ENCODE results near the gene NDUFA13. TPM values are rescaled to one million over a fixed set of nuclear protein-coding genes. Genes with fewer than 3 reads are reported as not detected.

The NDUFA13 gene
- total RNA-seq, 1 experiment from 2014 or later, result 339 TPM

- no peak for TF ChIP-seq CTCF (IDR thresholded peaks at IDR 0.05 in 2 of 3, conservative IDR thresholded peaks at IDR 0.05 in 1 of 3; ENCODE audit: borderline replicate concordance in 1 of 3, insufficient read depth in 1 of 3, low read depth in 2 of 3, low read length in 2 of 3)
- TF ChIP-seq ZNF274 (IDR thresholded peaks at IDR 0.05; ENCODE audit: low read depth, low read length), result no peak
- no peak for TF ChIP-seq MAX (IDR thresholded peaks at IDR 0.05)
- no peak for TF ChIP-seq ZFX (IDR thresholded peaks at IDR 0.05)
- TF ChIP-seq TCF7L2 (IDR thresholded peaks at IDR 0.05; ENCODE audit: borderline replicate concordance, extremely low read depth, insufficient read depth, insufficient read length), result no peak
- no peak for TF ChIP-seq ATF3 (IDR thresholded peaks at IDR 0.05)
- TF ChIP-seq FOSL1 (IDR thresholded peaks at IDR 0.05; ENCODE audit: low read depth), result no peak
- no peak for TF ChIP-seq CBX3 (IDR thresholded peaks at IDR 0.05; ENCODE audit: low read depth)
- TF ChIP-seq ELF1 (IDR thresholded peaks at IDR 0.05; ENCODE audit: borderline replicate concordance, low read depth), result no peak
- no peak for TF ChIP-seq EGR1 (IDR thresholded peaks at IDR 0.05; ENCODE audit: low read depth)
- TF ChIP-seq REST (IDR thresholded peaks at IDR 0.05; ENCODE audit: low read depth), result no peak
- no peak for TF ChIP-seq ZBTB33 (IDR thresholded peaks at IDR 0.05; ENCODE audit: extremely low read depth, insufficient replicate concordance, low read length)
- no peak for TF ChIP-seq EZH2 (IDR thresholded peaks at IDR 0.05)
- TF ChIP-seq RAD21 (IDR thresholded peaks at IDR 0.05; ENCODE audit: low read depth), result no peak
- TF ChIP-seq EZH2phosphoT487 (IDR thresholded peaks at IDR 0.05; ENCODE audit: borderline replicate concordance), result no peak
- no peak for TF ChIP-seq SIN3A (IDR thresholded peaks at IDR 0.05; ENCODE audit: low read depth)
- no peak for TF ChIP-seq YY1 (IDR thresholded peaks at IDR 0.05; ENCODE audit: extremely low read depth, insufficient replicate concordance, low read depth, low read length)
- Histone ChIP-seq H3K27me3 (ENCODE audit: insufficient read depth, low read length) (no peaks in the 10 kb centered on the region), H4K20me1 (ENCODE audit: insufficient read depth) (no peaks in the 10 kb centered on the region), H3K27ac (ENCODE audit: low read depth, low read length) (no peak overlapping the region), H3K4me3 (replicated peaks in 1 of 2; ENCODE audit: low read depth in 1 of 2, low read length in 2 of 2) (no peak overlapping the region), H3K4me1 (ENCODE audit: control insufficient read depth in 1 of 2, insufficient read depth in 2 of 2, low read length in 2 of 2) (no peaks in the 10 kb centered on the region; a peak in 1 of 4 replicates), H2AFZ (ENCODE audit: low read depth, low read length, poor library complexity, severe bottlenecking) (no peak overlapping the region), H3K36me3 (ENCODE audit: control insufficient read depth in 1 of 2, insufficient read depth in 2 of 2, low read length in 2 of 2) (peaks cover 0 to 2% of the 10 kb centered on the region in 2 experiments; a peak in 2 of 4 replicates), H3K4me2 (ENCODE audit: low read length) (no peak overlapping the region), H3K79me2 (ENCODE audit: insufficient read depth, low read length) (peaks cover 13% of the 10 kb centered on the region), H3K9ac (ENCODE audit: low read length) (no peak overlapping the region), H3K9me2 (ENCODE audit: insufficient read depth) (no peaks in the 10 kb centered on the region), H3K9me3 (ENCODE audit: control insufficient read depth in 1 of 2, insufficient read depth in 1 of 2, low read depth in 1 of 2, low read length in 2 of 2) (no peaks in the 10 kb centered on the region)
- no peak for ATAC-seq
- RAD21 ChIA-PET (ENCODE audit: low non-redundant PET in 1 of 2, low total read pairs in 2 of 2, uncharacterized antibody in 2 of 2, unreplicated experiment in 2 of 2), result interaction anchor here in 1 of 2 experiments (0.6 kb wide), 1 partner anchor 111 kb away, joined by 3 read pairs; no protein-coding TSS in a partner anchor
- no TSS peak for BruUV-seq (replicated peaks)
- intact Hi-C loops (cut with micrococcal nuclease), result no loop called here
- DNase-seq (ENCODE audit: low read depth, low spot score), result no peak
- POLR2A ChIA-PET, result no interaction called here
- CTCF ChIA-PET, result interaction anchor here (0.8 to 4.8 kb wide), 5 partner anchors 23 to 114 kb away, joined by 3 to 22 read pairs (median 6); partner anchors contain the start of gene GMIP
These were observed 13.9 kb downstream of the NDUFA13 start for GRCh38 chr19:19529783-19530422.

Data from HCT116 (cell line).